HL-60/S4 (cell line): Measurements from ENCODE around the gene SYNPO2.

ENCODE experiments used
- in situ Hi-C: fragments of 300-500 bp; cut with MboI; formaldehyde crosslinking; loops from 2 replicates; pipeline ENCODE4 v1.14.3; 2022; ENCODE audit warnings: low sequenced_read_pairs

The SYNPO2 gene

GRCh38 chr4:119099227-119099810 lies 210.7 kb downstream of the SYNPO2 start:
- in situ Hi-C loops = no loop called here

- in situ Hi-C loops = no loop called here
Observed at GRCh38 chr4:119100655-119101054, 212.0 kb downstream of the SYNPO2 start.

GRCh38 chr4:119103263-119103662 lies 214.6 kb downstream of the SYNPO2 start:
- in situ Hi-C loops = no loop called here

GRCh38 chr4:119104644-119105273 lies 216.1 kb downstream of the SYNPO2 start:
- in situ Hi-C loops = no loop called here

GRCh38 chr4:119105605-119106004 lies 217.0 kb downstream of the SYNPO2 start:
- in situ Hi-C loops = no loop called here

GRCh38 chr4:119106036-119107000 lies 217.7 kb downstream of the SYNPO2 start:
- in situ Hi-C loops = no loop called here

- in situ Hi-C loops = no loop called here
Observed at GRCh38 chr4:119110121-119110520, 221.5 kb downstream of the SYNPO2 start.
